GM23338 (cell line): Measurements from ENCODE around the gene TEX51. TPM values are rescaled to one million over a fixed set of nuclear protein-coding genes. Genes with fewer than 3 reads are reported as not detected.

Experiments
- ATAC-seq: fragments of 200-7000 bp; cut with Tn5 transposase; 3 replicates; pipeline ENCODE4 v1.9.1; 2020
- DNase-seq: peaks from one replicate; pipeline ENCODE4 v3.0.0-alpha.2; 2015; ENCODE audit warnings: low spot score
- H2AFZ ChIP-seq: fragments of 200-600 bp; sonication (generic); 2 replicates; pipeline ENCODE4 v1.8.0; 2016; ENCODE audit warnings: antibody characterized with exemption, mild to moderate bottlenecking, moderate library complexity
- H3F3A ChIP-seq: fragments of 200-600 bp; sonication (generic); replicated peaks from 2 replicates; pipeline ENCODE4 v1.8.0; 2017; ENCODE audit warnings: antibody characterized with exemption, mixed run types, low read depth
- H3K27ac ChIP-seq: fragments of 200-600 bp; sonication (generic); 2 replicates; pipeline ENCODE4 v1.6.1; 2016; ENCODE audit warnings: low read depth
- H3K27me3 ChIP-seq: fragments of 200-600 bp; sonication (generic); 2 replicates; pipeline ENCODE4 v1.8.0; 2016; ENCODE audit warnings: mild to moderate bottlenecking, mixed run types, moderate library complexity; ENCODE audit not compliant: insufficient read depth
- H3K36me3 ChIP-seq: fragments of 200-600 bp; sonication (generic); 2 replicates; pipeline ENCODE4 v1.8.0; 2016; ENCODE audit warnings: mild to moderate bottlenecking; ENCODE audit not compliant: insufficient read depth
- H3K4me1 ChIP-seq: fragments of 200-600 bp; sonication (generic); 2 replicates; pipeline ENCODE4 v1.8.0; 2016; ENCODE audit warnings: mild to moderate bottlenecking, moderate library complexity; ENCODE audit not compliant: insufficient read depth
- H3K4me2 ChIP-seq: fragments of 200-600 bp; sonication (generic); 2 replicates; pipeline ENCODE4 v1.7.1; 2017; ENCODE audit warnings: mixed run types
- H3K4me3 ChIP-seq: fragments of 200-600 bp; sonication (generic); 2 replicates; pipeline ENCODE4 v1.6.1; 2016; ENCODE audit warnings: mixed run types
- H3K79me2 ChIP-seq: fragments of 200-600 bp; sonication (generic); replicated peaks from 2 replicates; pipeline ENCODE4 v1.8.0; 2017; ENCODE audit warnings: mild to moderate bottlenecking; ENCODE audit not compliant: insufficient read depth
- H3K9me2 ChIP-seq: fragments of 200-600 bp; sonication (generic); 2 replicates; pipeline ENCODE4 v1.8.0; 2017; ENCODE audit not compliant: insufficient read depth
- H4K20me1 ChIP-seq: fragments of 200-600 bp; sonication (generic); replicated peaks from 2 replicates; pipeline ENCODE4 v1.8.0; 2017; ENCODE audit warnings: mild to moderate bottlenecking; ENCODE audit not compliant: insufficient read depth
- H3K27ac Mint-ChIP-seq: 2 replicates; pipeline ENCODE4 v1.8.0; 2020; ENCODE audit warnings: inconsistent platforms, mild to moderate bottlenecking, moderate library complexity, mixed read lengths
- H3K27me3 Mint-ChIP-seq: 3 replicates; pipeline ENCODE4 v1.8.0; 2022; ENCODE audit warnings: low read depth, mild to moderate bottlenecking, moderate library complexity, mixed read lengths, inconsistent platforms; ENCODE audit not compliant: insufficient read depth, poor library complexity
- H3K36me3 Mint-ChIP-seq: 3 replicates; pipeline ENCODE4 v1.8.0; 2021; ENCODE audit warnings: low read depth, mild to moderate bottlenecking, inconsistent platforms, moderate library complexity, mixed read lengths
- H3K4me1 Mint-ChIP-seq: 3 replicates; pipeline ENCODE4 v1.8.0; 2020; ENCODE audit warnings: mild to moderate bottlenecking, inconsistent platforms, mixed read lengths
- H3K4me3 Mint-ChIP-seq: 3 replicates; pipeline ENCODE4 v1.8.0; 2021; ENCODE audit warnings: moderate library complexity, mild to moderate bottlenecking, inconsistent platforms, mixed read lengths
- H3K9me3 Mint-ChIP-seq: 3 replicates; pipeline ENCODE4 v1.8.0; 2020; ENCODE audit warnings: moderate library complexity, mild to moderate bottlenecking, inconsistent platforms, mixed read lengths
- EZH2 ChIP-seq: fragments of 200-600 bp; sonication (generic); IDR thresholded peaks from one replicate; pipeline ENCODE4 v1.8.0; 2017; ENCODE audit warnings: antibody characterized with exemption, mild to moderate bottlenecking, low read depth; ENCODE audit not compliant: unreplicated experiment
- JUNB ChIP-seq: IDR thresholded peaks from one replicate; pipeline ENCODE4 v1.6.1; 2016; ENCODE audit warnings: antibody characterized with exemption; ENCODE audit not compliant: unreplicated experiment
- NANOG ChIP-seq: IDR thresholded peaks from 2 replicates; pipeline ENCODE4 v1.6.1; 2016; ENCODE audit warnings: antibody characterized with exemption, borderline replicate concordance
- POLR2AphosphoS5 ChIP-seq: IDR thresholded peaks from 2 replicates; pipeline ENCODE4 v1.6.1; 2016; ENCODE audit warnings: antibody characterized with exemption, low read depth
- STAT1 ChIP-seq: IDR thresholded peaks from one replicate; pipeline ENCODE4 v1.6.1; 2016; ENCODE audit warnings: antibody characterized with exemption; ENCODE audit not compliant: unreplicated experiment
- ZNF331 ChIP-seq: fragments of 250-450 bp; sonication (Bioruptor Pico); IDR thresholded peaks from 2 replicates; pipeline ENCODE4 v1.5.0; 2020; ENCODE audit warnings: low read depth, mild to moderate bottlenecking, moderate library complexity
- polyA plus RNA-seq: library from polyadenylated mRNA; unstranded; fragments of >200 nt; fragmentation: Nextera tagmentation; extraction: Ambion mirVana; gene quantifications from 2 replicates; pipeline ENCODE4 v1.2.1, GENCODE V29; 2016
- total RNA-seq: library from RNA; depleted of rRNA; stranded (reverse); fragments of >200 nt; shearing (Covaris generic); gene quantifications from 2 replicates; pipeline ENCODE4 v1.2.3, GENCODE V29; 2014
- TF ChIP-seq, protein P1 (sequence below): fragments of 250-450 bp; sonication (Bioruptor Pico); IDR thresholded peaks from 2 replicates; pipeline ENCODE4 v1.5.0; 2020; ENCODE audit warnings: mild to moderate bottlenecking, moderate library complexity
- TF ChIP-seq, protein P2 (sequence below): IDR thresholded peaks from one replicate; pipeline ENCODE4 v1.6.1; 2018; ENCODE audit warnings: antibody characterized with exemption; ENCODE audit not compliant: unreplicated experiment
- TF ChIP-seq, protein P3 (sequence below), 2 experiments: fragments of 200-600 bp in 1 of 2; sonication (generic) in 1 of 2; conservative IDR thresholded peaks; 2 replicates each; pipeline versions ENCODE4 v1.5.1 to v1.6.1; 2016 to 2017; ENCODE audit warnings: antibody characterized with exemption in 2 of 2, low read depth in 2 of 2, mild to moderate bottlenecking in 2 of 2, moderate library complexity in 1 of 2
- TF ChIP-seq, protein P4 (sequence below): IDR thresholded peaks from 2 replicates; pipeline ENCODE4 v1.6.1; 2016; ENCODE audit warnings: antibody characterized with exemption

The TEX51 gene
- total and polyA plus RNA-seq, 2 experiments from 2014 or later: not detected

DNA sequence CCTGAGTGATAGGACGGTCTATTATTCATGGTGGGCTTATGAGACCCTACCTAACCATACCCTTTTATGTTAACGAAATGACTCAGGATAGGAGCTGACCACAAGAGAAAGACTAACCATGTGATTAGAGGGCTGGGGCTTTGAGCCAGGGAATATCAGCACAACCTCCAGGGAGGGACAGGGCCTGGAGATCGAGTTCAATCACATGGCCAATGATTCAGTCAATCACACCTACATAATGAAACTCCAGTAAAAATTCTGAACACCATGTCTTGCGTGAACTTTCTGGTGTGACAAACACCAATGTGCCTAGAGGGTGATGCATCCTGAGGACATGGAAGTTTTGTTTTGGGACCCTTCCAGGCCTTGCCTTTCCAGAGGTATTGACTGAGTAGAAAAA, 2.2 kb upstream of the TEX51 start (continued):
- TF ChIP-seq, protein P1, sequence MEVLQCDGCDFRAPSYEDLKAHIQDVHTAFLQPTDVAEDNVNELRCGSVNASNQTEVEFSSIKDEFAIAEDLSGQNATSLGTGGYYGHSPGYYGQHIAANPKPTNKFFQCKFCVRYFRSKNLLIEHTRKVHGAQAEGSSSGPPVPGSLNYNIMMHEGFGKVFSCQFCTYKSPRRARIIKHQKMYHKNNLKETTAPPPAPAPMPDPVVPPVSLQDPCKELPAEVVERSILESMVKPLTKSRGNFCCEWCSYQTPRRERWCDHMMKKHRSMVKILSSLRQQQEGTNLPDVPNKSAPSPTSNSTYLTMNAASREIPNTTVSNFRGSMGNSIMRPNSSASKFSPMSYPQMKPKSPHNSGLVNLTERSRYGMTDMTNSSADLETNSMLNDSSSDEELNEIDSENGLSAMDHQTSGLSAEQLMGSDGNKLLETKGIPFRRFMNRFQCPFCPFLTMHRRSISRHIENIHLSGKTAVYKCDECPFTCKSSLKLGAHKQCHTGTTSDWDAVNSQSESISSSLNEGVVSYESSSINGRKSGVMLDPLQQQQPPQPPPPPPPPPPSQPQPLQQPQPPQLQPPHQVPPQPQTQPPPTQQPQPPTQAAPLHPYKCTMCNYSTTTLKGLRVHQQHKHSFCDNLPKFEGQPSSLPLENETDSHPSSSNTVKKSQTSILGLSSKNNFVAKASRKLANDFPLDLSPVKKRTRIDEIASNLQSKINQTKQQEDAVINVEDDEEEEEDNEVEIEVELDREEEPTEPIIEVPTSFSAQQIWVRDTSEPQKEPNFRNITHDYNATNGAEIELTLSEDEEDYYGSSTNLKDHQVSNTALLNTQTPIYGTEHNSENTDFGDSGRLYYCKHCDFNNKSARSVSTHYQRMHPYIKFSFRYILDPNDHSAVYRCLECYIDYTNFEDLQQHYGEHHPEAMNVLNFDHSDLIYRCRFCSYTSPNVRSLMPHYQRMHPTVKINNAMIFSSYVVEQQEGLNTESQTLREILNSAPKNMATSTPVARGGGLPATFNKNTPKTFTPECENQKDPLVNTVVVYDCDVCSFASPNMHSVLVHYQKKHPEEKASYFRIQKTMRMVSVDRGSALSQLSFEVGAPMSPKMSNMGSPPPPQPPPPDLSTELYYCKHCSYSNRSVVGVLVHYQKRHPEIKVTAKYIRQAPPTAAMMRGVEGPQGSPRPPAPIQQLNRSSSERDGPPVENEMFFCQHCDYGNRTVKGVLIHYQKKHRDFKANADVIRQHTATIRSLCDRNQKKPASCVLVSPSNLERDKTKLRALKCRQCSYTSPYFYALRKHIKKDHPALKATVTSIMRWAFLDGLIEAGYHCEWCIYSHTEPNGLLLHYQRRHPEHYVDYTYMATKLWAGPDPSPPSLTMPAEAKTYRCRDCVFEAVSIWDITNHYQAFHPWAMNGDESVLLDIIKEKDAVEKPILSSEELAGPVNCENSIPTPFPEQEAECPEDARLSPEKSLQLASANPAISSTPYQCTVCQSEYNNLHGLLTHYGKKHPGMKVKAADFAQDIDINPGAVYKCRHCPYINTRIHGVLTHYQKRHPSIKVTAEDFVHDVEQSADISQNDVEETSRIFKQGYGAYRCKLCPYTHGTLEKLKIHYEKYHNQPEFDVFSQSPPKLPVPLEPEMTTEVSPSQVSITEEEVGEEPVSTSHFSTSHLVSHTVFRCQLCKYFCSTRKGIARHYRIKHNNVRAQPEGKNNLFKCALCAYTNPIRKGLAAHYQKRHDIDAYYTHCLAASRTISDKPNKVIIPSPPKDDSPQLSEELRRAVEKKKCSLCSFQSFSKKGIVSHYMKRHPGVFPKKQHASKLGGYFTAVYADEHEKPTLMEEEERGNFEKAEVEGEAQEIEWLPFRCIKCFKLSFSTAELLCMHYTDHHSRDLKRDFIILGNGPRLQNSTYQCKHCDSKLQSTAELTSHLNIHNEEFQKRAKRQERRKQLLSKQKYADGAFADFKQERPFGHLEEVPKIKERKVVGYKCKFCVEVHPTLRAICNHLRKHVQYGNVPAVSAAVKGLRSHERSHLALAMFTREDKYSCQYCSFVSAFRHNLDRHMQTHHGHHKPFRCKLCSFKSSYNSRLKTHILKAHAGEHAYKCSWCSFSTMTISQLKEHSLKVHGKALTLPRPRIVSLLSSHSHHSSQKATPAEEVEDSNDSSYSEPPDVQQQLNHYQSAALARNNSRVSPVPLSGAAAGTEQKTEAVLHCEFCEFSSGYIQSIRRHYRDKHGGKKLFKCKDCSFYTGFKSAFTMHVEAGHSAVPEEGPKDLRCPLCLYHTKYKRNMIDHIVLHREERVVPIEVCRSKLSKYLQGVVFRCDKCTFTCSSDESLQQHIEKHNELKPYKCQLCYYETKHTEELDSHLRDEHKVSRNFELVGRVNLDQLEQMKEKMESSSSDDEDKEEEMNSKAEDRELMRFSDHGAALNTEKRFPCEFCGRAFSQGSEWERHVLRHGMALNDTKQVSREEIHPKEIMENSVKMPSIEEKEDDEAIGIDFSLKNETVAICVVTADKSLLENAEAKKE (CRISPR knock-in tag): no peak
- no peak for TF ChIP-seq ZNF331 (CRISPR knock-in tag)
- TF ChIP-seq STAT1: no peak
- no peak for TF ChIP-seq EZH2
- TF ChIP-seq NANOG: no peak

DNA sequence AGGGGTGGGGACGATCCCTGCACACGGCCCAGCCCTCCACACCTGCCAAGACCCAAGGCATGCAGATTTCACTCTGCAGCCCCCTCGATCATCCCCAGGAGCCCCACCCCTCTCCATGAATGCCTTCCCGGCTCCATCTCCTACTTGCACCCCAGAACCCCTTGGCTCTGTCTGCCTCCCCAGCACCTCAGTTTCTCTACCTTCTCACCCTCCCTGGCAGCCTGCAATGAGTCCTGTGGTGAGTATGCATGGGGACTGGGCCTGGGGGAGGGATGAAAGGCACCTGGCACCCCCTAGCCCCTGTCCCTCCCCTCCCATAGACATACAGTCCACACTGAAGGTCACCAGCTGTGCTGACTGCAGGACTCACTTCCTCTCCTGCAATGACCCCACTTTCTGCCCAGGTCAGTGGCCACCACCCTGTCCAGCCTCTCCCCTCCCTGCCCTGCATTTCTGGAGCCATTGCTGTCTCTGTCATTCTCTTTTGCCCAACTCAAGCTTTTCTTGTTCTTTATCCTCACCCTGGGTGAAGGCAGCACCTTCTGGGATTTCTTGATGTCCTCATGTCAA, 1.0 kb downstream of the TEX51 start:
- H3K27me3 ChIP-seq: no peaks in the 10 kb centered on the region
- H2AFZ ChIP-seq: no peak overlapping the region
- no peaks in the 10 kb centered on the region for H4K20me1 ChIP-seq
- Mint-ChIP-seq H3K27ac (no peak overlapping the region), H3K9me3 (peaks cover 27% of the 10 kb centered on the region), H3K4me1 (no peaks in the 10 kb centered on the region), H3K36me3 (peaks cover 8% of the 10 kb centered on the region), H3K27me3 (peaks cover 10% of the 10 kb centered on the region), H3K4me3 (no peak overlapping the region)
- ATAC-seq (no peak), DNase-seq (no peak)
- no peak overlapping the region for H3K4me2 ChIP-seq
- H3K4me3 ChIP-seq: no peak overlapping the region
- peaks cover 13% of the 10 kb centered on the region; the same call in 1 of the 2 replicates for H3K9me2 ChIP-seq
- no peaks in the 10 kb centered on the region for H3K79me2 ChIP-seq
- H3K36me3 ChIP-seq: no peaks in the 10 kb centered on the region
- no peak overlapping the region for H3K27ac ChIP-seq
- no peaks in the 10 kb centered on the region for H3K4me1 ChIP-seq
- no peaks in the 10 kb centered on the region for H3F3A ChIP-seq
- TF ChIP-seq ZNF331 (CRISPR knock-in tag): no peak
- no peak for TF ChIP-seq EZH2
- TF ChIP-seq, protein P2, sequence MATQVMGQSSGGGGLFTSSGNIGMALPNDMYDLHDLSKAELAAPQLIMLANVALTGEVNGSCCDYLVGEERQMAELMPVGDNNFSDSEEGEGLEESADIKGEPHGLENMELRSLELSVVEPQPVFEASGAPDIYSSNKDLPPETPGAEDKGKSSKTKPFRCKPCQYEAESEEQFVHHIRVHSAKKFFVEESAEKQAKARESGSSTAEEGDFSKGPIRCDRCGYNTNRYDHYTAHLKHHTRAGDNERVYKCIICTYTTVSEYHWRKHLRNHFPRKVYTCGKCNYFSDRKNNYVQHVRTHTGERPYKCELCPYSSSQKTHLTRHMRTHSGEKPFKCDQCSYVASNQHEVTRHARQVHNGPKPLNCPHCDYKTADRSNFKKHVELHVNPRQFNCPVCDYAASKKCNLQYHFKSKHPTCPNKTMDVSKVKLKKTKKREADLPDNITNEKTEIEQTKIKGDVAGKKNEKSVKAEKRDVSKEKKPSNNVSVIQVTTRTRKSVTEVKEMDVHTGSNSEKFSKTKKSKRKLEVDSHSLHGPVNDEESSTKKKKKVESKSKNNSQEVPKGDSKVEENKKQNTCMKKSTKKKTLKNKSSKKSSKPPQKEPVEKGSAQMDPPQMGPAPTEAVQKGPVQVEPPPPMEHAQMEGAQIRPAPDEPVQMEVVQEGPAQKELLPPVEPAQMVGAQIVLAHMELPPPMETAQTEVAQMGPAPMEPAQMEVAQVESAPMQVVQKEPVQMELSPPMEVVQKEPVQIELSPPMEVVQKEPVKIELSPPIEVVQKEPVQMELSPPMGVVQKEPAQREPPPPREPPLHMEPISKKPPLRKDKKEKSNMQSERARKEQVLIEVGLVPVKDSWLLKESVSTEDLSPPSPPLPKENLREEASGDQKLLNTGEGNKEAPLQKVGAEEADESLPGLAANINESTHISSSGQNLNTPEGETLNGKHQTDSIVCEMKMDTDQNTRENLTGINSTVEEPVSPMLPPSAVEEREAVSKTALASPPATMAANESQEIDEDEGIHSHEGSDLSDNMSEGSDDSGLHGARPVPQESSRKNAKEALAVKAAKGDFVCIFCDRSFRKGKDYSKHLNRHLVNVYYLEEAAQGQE: no peak
- TF ChIP-seq, protein P3, sequence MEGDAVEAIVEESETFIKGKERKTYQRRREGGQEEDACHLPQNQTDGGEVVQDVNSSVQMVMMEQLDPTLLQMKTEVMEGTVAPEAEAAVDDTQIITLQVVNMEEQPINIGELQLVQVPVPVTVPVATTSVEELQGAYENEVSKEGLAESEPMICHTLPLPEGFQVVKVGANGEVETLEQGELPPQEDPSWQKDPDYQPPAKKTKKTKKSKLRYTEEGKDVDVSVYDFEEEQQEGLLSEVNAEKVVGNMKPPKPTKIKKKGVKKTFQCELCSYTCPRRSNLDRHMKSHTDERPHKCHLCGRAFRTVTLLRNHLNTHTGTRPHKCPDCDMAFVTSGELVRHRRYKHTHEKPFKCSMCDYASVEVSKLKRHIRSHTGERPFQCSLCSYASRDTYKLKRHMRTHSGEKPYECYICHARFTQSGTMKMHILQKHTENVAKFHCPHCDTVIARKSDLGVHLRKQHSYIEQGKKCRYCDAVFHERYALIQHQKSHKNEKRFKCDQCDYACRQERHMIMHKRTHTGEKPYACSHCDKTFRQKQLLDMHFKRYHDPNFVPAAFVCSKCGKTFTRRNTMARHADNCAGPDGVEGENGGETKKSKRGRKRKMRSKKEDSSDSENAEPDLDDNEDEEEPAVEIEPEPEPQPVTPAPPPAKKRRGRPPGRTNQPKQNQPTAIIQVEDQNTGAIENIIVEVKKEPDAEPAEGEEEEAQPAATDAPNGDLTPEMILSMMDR (conservative IDR thresholded peaks at IDR 0.05; ENCODE audit: low read depth in 2 of 2): no peak
- TF ChIP-seq POLR2AphosphoS5: no peak
- TF ChIP-seq, protein P4, sequence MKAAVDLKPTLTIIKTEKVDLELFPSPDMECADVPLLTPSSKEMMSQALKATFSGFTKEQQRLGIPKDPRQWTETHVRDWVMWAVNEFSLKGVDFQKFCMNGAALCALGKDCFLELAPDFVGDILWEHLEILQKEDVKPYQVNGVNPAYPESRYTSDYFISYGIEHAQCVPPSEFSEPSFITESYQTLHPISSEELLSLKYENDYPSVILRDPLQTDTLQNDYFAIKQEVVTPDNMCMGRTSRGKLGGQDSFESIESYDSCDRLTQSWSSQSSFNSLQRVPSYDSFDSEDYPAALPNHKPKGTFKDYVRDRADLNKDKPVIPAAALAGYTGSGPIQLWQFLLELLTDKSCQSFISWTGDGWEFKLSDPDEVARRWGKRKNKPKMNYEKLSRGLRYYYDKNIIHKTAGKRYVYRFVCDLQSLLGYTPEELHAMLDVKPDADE: no peak
- TF ChIP-seq JUNB: no peak
- no peak for TF ChIP-seq NANOG
